NCI-H1048 (cell line): Measurements from ENCODE around the gene ZNF785.
A peak's percentile ranks its signal among the peaks of the same experiment; 100 is the strongest.
"Not testable (repeated sequence)": the region's sequence is repeated elsewhere in the genome, so short reads cannot be mapped to it uniquely, and the experiment has no call there.

Experiments used
- DNase-seq: peaks from one replicate; lab custom pipeline; 2025; lab: John Stamatoyannopoulos, UW

The ZNF785 gene

DNA sequence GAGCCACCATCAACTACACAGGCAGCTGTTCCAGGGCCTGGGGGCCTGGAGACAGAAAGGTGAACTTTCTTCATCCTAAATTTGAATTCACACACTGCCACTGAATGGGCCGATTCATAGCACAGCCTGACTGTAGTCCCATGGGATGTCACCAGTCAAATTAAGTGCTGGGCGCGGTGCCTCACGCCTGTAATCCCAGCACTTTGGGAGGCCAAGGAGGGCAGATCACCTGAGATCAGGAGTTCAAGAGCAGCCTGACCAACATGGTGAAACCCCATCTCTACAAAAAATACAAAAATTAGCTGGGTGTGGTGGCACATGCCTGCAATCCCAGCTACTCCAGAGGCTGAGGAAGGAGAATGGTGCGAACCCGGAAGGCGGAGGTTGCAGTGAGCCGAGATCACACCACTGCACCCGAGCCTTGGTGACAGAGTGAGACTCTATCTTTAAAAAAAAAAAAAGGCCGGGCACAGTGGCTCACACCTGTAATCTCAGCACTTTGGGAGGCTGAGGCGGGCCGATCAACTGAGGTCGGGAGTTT, 45.4 kb downstream of the ZNF785 start:
- DNase-seq, result not testable (repeated sequence)

DNA sequence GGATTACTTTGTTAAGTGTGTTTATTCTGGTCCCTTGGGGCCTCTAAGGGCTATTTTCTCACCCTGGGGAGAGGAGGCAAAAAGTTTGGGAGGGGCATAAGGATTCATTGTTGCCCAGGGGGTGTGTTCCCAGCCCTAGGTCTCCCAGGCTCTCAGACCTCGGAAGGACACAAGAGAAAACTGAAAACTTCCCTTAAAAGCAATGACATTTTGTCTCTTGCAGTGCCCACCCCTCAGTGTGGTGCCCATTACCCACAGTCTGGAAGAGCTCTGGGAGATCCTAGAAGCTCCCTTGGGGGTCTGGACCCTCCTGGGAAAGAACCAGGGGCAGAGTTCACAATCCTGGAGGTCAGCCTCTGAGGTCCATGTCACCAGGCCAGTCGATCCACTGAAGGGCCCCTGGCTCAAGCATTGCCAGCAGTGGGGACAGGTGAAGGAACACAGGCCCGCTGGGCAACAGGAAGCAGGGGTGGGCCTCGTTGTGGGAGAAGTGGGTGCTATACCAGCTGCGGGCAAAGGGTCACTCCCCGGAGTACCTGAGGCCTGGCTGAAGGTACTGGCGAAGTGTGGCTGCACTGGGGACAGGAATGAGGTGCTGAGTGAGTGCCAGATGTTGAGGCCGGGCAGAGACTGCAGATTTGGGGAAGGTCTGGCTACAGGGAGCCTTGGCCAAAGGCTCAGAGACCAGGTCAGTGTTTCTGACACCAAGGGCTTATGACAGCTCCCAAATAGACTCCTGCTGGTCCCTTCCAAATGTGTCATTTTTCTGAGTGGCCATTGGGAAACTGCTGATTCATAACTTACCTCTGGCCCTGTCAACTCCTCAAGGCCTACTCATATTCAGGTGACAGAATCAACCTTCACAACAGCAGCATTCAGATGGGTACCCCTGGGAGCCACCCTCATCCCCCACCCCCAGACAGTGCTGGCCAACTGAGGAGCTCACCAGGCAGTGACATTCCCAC, 46.2 kb downstream of the ZNF785 start:
- DNase-seq, result no peak

DNA sequence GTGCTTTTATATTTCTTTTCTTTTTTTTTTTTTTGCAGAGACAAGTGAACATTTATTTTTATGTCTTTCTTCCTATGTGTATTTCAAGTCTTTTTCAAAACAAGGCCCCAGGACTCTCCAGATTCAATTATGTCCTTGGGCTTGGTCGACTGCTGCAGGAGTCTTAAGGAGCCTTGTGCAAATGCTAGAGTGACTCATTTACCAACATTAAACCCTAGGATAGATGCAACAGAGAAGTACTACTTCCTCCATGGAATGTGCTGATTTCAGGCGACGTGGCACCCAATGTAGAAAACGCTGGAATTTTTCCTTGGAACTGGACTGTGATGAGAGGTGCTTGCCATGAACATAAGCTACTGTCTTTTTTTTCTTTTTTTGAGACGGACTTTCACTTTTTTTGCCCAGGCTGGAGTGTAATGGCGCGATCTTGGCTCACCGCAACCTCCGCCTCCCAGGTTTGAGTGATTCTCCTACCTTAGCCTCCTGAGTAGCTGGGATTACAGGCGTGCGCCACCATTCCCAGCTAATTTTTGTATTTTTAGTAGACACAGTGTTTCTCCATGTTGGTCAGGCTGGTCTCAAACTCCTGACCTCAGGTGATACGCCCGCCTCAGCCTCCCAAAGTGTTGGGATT, 49.0 kb downstream of the ZNF785 start:
- not testable (repeated sequence) for DNase-seq

DNA sequence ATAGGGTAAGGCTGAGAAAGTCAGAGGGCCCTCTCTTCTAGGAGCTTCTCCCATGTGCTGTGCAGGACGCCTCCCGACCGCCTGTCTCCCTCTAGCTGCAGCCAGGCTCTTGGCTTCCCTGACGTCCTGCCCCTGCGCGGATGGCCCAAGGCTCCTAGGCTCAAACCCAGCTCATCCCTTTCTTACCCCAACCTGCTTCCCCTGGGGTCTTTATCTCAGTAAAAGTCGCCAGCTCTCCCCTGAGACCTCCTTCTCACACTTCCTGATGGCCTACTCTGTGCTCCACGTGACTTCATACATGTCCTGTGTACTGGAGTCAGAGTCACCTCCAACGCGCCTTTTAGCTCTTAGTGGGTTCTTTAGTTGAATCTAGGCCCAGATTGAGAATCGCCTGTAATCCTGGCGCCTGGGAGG, 49.7 kb downstream of the ZNF785 start:
- no peak for DNase-seq

DNA sequence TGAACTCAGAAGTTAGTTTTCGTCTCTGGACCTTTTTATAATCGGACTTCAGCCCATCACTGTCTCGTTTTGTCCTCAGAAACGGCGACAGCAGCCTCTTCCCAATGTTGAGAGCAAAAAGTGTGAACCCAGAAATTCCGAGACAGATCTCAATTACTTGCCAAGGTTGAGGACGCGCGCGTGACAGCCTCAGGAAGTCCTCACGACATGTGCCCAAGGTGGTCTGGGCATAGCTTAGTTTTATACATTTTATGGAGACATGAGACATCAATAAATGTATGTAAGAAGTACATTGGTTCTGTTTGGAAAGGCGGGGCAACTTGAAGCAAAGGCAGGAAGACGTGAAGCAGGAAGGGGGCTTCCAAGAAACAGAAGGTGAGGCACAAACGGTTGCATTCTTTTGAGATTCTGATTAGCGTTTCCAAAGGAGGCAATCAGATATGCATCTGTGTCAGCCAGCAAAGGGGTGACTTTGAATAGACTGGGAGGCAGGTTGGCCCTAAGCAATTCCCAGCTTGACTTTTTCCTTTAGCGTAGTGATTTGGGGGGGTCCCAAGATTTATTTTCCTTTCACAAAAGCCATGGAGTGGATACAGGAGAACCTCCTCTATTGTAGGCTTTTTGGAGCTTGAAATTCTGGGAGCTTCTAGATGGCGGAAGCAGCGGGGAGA, 50.3 kb downstream of the ZNF785 start:
- DNase-seq, result no peak

DNA sequence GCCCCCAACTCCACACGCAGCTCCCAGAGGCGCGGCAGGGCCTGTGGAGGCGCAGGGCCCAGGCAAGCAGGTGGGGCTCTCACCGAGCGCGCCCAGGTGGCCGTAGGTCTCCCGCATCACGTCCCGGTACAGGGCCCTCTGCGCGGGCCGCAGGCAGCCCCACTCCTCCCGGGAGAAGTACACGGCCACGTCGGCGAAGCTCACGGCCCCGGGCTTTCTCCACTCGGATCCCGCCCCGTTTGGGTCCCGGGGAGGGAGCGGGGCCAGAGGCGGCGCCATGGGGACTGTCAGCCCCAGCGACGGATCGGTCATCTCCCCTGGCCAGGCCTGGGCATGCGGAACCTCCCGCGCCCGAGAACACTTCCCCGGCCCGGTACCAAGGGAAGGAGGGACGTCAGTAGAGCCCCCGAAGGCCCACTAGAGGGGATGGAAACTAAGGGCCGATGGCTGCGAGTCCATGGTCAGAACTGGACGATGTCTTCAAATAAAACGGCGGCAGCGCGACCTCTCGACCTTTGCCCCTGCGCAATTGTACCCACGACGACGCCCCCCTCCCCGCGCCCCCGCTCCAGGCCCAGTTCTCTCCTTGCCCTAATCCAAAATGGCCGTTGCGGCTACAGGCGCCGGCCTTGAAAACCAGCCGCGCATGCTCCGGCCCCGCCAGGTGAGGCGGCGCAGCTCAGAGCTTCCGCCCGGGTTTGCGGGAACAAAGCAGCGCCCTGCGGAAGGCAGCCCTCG, 51.0 kb downstream of the ZNF785 start, which contains the start of gene ZNF747:
Gene ZNF747, minus strand, starts transcription at position 491 of the 738 bp plus-strand sequence. Its CDS starts 179 bp downstream, at position 312.
- DNase-seq, result peak; percentile 63

DNA sequence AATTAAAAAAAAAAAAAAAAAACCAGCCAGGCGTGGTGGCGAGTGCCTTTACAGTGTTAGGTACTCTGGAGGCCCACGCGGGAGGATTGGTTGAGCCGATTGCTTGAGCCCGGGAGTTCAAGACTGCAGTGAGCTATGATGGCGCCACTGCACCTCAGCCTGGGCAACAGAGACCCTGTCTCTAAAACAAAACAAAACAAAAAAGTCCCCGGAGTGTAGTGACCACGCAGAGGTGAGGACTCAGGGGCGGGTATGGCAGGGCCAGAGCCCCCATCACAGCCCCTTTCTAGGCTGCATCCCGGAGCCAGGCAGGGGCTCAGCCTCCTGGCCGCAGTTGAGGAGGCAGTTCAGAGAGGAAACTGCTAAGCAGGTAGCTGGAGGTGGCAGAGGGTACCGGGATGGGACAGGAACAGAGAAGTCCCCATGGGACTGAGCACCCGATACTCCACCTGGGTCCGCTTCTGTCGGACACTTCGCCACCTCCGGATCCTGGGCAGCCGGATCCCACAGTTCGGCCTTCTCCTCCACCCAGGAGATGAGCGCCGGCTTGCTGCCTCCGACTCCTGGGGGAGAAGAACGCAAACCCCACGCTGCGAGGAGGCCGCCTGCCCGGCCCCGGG, 51.6 kb downstream of the ZNF785 start:
- no peak for DNase-seq

DNA sequence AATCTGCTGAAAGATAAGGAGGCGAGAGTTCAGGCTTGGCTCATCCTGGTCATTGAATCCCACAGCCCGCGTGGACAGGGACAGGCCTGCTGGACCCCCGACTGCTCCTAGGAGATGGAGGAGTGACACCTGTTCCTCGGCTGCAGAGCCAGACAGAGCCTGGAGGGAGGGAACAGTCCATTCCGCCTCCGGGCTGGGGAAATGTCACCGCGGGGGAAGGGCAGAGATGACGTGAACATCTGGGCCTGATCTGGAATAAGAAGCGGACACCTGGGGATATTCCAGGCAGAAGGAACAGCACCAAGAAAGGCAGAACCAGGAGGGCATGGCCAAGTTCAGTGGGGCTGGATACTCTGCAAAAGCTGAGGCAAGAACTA, 52.4 kb downstream of the ZNF785 start:
- no peak for DNase-seq

DNA sequence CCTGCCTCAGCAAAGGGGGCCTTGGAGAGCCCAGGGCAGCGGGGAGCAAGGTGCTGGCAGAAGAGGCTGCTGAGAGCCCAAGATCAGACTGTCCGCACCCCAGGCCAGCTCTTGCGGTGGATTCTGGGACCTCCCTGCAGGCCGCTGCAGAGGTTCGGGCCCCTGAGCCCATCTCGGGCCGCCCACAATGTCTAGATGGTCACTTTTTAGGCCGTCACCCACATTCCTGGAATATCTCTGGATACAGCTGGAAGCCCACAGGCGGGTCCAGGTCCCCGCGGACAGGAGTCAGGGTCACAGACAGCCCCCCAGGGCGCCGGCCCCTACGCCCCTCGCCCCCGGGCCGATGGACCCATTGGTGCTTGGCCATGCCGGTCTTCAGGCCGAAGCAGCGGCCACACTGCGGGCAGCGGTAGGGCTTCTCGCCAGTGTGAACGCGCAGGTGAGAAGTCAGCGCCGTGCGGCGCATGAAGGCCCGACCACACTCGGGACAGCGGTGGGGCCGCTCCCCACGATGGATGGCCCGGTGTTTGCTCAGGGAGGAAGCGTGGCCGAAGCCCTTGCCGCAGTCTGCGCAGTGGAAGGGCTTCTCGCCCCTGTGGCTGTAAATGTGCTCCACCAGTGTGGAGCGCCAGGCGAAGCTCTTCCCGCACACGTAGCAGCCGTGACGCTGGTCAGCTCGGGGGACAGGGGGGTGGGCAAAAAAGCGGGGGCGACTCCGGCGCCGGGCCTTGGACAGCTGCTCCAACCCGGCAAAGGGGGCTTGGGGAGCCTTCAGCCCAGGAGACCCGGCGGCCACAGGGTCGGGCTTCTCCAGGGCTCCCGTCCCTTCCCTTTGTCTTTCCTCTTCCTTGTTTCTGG, 53.0 kb downstream of the ZNF785 start:
- no peak for DNase-seq
